Mesodermal cell (in vitro differentiated cells): ENCODE results near the gene STXBP2.

Source experiments
- H3K27ac ChIP-seq: 2 replicates; pipeline ENCODE4 v1.7.0; 2013; ENCODE audit warnings: mild to moderate bottlenecking, low read depth, low read length, moderate library complexity; ENCODE audit not compliant: severe bottlenecking
- H3K36me3 ChIP-seq: 2 replicates; pipeline ENCODE4 v1.7.1; 2013; ENCODE audit warnings: mild to moderate bottlenecking, low read length, moderate library complexity; ENCODE audit not compliant: control insufficient read depth, insufficient read depth
- H3K4me1 ChIP-seq: one replicate; pipeline ENCODE4 v1.7.1; 2013; ENCODE audit warnings: mild to moderate bottlenecking, low read length; ENCODE audit not compliant: insufficient read depth, control insufficient read depth, poor library complexity, severe bottlenecking
- H3K4me3 ChIP-seq: 2 replicates; pipeline ENCODE4 v1.7.0; 2013; ENCODE audit warnings: low read length, control low read depth, mild to moderate bottlenecking; ENCODE audit not compliant: insufficient read depth, poor library complexity, severe bottlenecking; ENCODE audit errors: extremely low read depth
- H3K9me3 ChIP-seq: 2 replicates; pipeline ENCODE4 v1.7.1; 2013; ENCODE audit warnings: mild to moderate bottlenecking, low read length, moderate library complexity; ENCODE audit not compliant: control insufficient read depth
- WGBS, 2 experiments: methylation state at CpG; one replicate each; pipeline ENCODE4 v1.1.5; 2013; ENCODE audit warnings: missing lambda C conversion rate in 2 of 2; ENCODE audit not compliant: insufficient coverage in 2 of 2; 5-methylcytosine and 5-hydroxymethylcytosine counted together

The STXBP2 gene

GRCh38 chr19:7674010-7675005 lies 37.4 kb downstream of the STXBP2 start:
- 56 to 57% methylated on average over 14 to 15 of the region's 21 CpGs for WGBS, 2 experiments
- Histone ChIP-seq H3K36me3 (no peaks in the 10 kb centered on the region), H3K4me3 (no peak overlapping the region), H3K4me1 (no peaks in the 10 kb centered on the region), H3K9me3 (no peaks in the 10 kb centered on the region), H3K27ac (no peak overlapping the region)

DNA sequence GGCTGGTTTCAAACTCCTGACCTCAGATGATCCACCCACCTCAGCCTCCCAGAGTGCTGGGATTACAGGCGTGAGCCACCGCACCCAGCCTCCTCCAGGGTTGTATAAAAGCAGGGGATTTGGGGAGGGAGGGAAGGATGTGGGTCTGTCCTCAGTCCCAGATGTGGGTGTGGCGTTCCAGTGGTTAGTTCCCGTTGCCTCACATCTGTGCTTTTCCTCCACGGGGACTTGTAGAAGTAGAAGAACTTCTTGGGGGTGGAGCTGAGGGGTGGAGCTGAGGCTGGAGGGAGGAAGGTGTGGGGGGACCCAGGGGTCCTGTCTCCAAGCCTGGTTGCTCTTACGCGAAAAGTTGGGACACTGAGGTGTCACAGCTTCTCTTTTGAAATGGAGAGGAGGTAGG lies 39.5 kb downstream of the STXBP2 start:
- H3K9me3 ChIP-seq, result no peaks in the 10 kb centered on the region
- no peak overlapping the region for H3K4me3 ChIP-seq
- H3K27ac ChIP-seq, result no peak overlapping the region
- H3K4me1 ChIP-seq, result no peaks in the 10 kb centered on the region
- WGBS, 2 experiments, result 49 to 66% methylated on average over 5 of the region's 7 CpGs
- no peaks in the 10 kb centered on the region for H3K36me3 ChIP-seq

DNA sequence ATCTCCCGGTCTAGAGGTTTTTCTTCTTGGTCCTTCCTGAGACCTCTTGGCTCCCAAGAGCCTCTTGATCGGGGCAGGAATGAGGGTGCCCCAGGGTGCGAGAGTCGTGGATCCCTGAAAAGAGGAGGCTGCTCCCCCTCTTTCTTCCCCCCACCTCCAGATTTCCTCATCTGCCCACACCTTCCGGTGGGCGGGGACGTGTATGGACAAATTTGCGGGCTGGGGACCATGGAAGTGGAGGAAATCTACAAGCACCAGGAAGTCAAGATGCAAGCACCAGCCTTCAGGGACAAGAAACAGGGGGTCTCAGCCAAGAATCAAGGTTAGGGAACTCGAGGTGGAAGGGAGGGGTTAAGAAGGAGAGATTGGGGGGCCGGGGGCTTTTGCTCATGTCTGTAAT lies 39.9 kb downstream of the STXBP2 start, which contains the start of gene MCEMP1:
MCEMP1 (plus strand) TSS at position 237 of the 400 bp plus-strand sequence; CDS start at position 268, 31 bp downstream.
- Histone ChIP-seq H3K4me1 (peaks cover 3% of the 10 kb centered on the region), H3K4me3 (no peak within 1 kb of the TSS), H3K9me3 (no peaks in the 10 kb centered on the region), H3K36me3 (peaks cover 1% of the 10 kb centered on the region), H3K27ac (no peak within 1 kb of the TSS)
- WGBS, 2 experiments, result 44 to 57% methylated on average over 3 to 9 of the region's 10 CpGs

GRCh38 chr19:7677669-7678311 lies 40.9 kb downstream of the STXBP2 start:
- Histone ChIP-seq H3K9me3 (no peaks in the 10 kb centered on the region), H3K36me3 (peaks cover 11% of the 10 kb centered on the region), H3K4me3 (no peak overlapping the region), H3K27ac (no peak overlapping the region), H3K4me1 (peaks cover 4% of the 10 kb centered on the region)
- WGBS, 2 experiments, result 22 to 43% methylated on average over 9 to 12 of the region's 12 CpGs

- Histone ChIP-seq H3K4me3 (no peak overlapping the region), H3K9me3 (no peaks in the 10 kb centered on the region), H3K4me1 (peaks cover 4% of the 10 kb centered on the region), H3K36me3 (peaks cover 23% of the 10 kb centered on the region), H3K27ac (no peak overlapping the region)
- WGBS, 2 experiments, result 81 to 83% methylated on average over 22 to 23 of the region's 30 CpGs
These were observed 42.3 kb downstream of the STXBP2 start for GRCh38 chr19:7678971-7679751.

- Histone ChIP-seq H3K4me3 (peak overlapping the region; percentile 89), H3K27ac (no peak overlapping the region), H3K9me3 (no peaks in the 10 kb centered on the region), H3K36me3 (peaks cover 23% of the 10 kb centered on the region), H3K4me1 (peaks cover 4% of the 10 kb centered on the region)
- 58% methylated on average over 21 to 22 of the region's 22 CpGs for WGBS, 2 experiments
These were observed 43.1 kb downstream of the STXBP2 start for GRCh38 chr19:7679771-7680605.

DNA sequence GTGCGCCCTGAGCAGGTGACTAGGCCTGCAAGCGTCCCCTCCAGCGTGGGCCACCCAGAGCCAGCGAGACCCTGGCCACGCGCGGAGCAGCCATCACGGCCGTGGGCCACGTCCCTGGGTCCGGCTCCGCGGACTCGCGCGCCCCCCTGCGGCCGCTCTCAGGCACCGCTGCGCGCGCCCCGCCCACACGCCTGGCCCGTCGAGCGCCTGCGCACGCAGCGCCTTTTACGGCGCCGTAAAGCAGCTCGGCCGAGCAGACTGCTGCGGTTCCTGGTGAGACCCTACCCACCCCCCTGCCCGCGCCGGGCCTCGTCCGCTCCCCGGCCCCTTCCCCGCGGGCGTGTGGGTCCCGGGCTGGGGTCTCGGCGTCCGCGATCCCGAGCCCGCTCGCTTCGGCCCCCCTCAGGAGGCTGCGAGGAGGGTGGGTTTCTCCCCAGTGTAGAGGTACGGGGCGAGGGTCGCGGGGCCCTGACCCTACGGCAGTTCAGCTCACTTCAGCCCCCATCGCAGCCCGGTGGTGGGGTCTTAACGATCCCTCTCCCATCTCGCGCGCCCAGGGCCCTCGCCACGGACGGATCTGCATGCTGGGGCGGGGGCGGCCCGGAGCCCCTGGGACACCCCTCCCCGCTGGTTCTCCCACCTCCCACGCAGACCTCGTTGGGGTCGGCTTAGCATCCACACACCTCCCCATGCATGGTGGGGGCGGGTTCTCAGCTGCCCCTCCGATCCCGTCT lies 43.9 kb downstream of the STXBP2 start, which contains the start of gene TRAPPC5:
TRAPPC5 (plus strand) TSS at position 228 of the 734 bp plus-strand sequence. CDS start 1,421 bp downstream, outside the sequence.
- Histone ChIP-seq H3K36me3 (peaks cover 23% of the 10 kb centered on the region), H3K27ac (no peak within 1 kb of the TSS), H3K4me1 (peaks cover 4% of the 10 kb centered on the region), H3K4me3 (peak within 1 kb of the TSS; percentile 89), H3K9me3 (no peaks in the 10 kb centered on the region)
- WGBS, 2 experiments, result 0% methylated on average over 45 to 69 of the region's 79 CpGs

DNA sequence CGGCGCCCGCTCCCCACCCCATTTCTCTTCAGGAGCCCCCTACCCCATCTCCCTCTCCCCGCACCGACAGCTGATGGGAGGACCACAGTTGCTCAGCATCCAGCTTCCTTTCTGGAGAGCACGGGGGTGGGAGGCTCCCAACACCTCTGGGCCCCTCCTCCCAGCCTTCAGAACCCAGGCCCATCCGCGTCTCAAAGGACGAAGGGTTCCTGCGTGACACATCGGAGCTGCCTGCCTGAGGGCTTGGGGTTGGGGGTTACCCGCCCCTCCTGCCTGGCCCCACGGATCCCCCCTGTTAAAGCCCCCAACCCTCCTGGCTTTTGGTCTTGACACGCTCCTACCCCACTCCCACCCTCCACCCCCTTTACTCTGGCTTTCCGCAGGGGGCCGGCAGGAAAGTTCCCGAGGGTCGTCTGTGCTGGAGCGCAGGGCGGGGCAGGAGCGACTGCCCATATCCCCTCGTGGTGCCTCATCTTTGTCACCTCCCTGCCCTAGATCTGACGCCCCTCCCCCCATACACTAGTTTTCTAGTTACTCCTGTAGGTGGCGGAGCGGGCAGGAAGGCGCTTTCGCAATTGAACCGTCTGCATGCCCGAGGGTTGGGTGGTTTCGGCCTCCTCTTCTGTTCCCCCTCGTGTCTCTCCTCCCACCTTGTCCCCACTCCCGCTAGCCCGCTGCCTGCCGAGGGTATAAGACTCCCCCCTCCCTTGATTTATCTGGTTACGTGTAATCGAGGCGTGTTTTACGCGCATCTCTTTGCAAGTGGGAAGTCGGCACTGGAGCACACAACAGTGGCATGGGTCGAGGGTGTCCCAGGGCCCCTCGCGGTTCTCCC lies 44.6 kb downstream of the STXBP2 start:
- H3K9me3 ChIP-seq, result no peaks in the 10 kb centered on the region
- H3K27ac ChIP-seq, result no peak overlapping the region
- peaks cover 4% of the 10 kb centered on the region for H3K4me1 ChIP-seq
- peak overlapping the region; percentile 89 for H3K4me3 ChIP-seq
- 36 to 40% methylated on average over 27 to 37 of the region's 43 CpGs for WGBS, 2 experiments
- H3K36me3 ChIP-seq, result peaks cover 23% of the 10 kb centered on the region
